Endodermal cell (in vitro differentiated cells): ENCODE data around the gene NCK2. TPM values are rescaled to one million over a fixed set of nuclear protein-coding genes. Genes with fewer than 3 reads are reported as not detected.

Source experiments
- DNase-seq: peaks from one replicate; pipeline ENCODE4 v3.0.0-alpha.2; 2017
- H3K27ac ChIP-seq: 2 replicates; pipeline ENCODE4 v1.5.1; 2013; ENCODE audit warnings: mild to moderate bottlenecking, low read depth, low read length, moderate library complexity
- H3K27me3 ChIP-seq: 2 replicates; pipeline ENCODE4 v1.6.1; 2013; ENCODE audit warnings: mild to moderate bottlenecking, low read length, moderate library complexity; ENCODE audit not compliant: insufficient read depth, control insufficient read depth, poor library complexity, severe bottlenecking
- H3K36me3 ChIP-seq: 2 replicates; pipeline ENCODE4 v1.7.0; 2013; ENCODE audit warnings: mild to moderate bottlenecking, low read length, moderate library complexity; ENCODE audit not compliant: control insufficient read depth, insufficient read depth
- H3K4me1 ChIP-seq: one replicate; pipeline ENCODE4 v1.7.0; 2013; ENCODE audit warnings: low read length; ENCODE audit not compliant: control insufficient read depth, insufficient read depth
- H3K4me3 ChIP-seq: 2 replicates; pipeline ENCODE4 v1.5.1; 2013; ENCODE audit warnings: mild to moderate bottlenecking, low read length, moderate library complexity
- H3K9ac ChIP-seq: 2 replicates; pipeline ENCODE4 v1.6.1; 2013; ENCODE audit warnings: mild to moderate bottlenecking, low read length, moderate library complexity; ENCODE audit not compliant: poor library complexity, severe bottlenecking; ENCODE audit errors: extremely low read depth
- H3K9me3 ChIP-seq: 2 replicates; pipeline ENCODE4 v1.6.1; 2013; ENCODE audit warnings: mild to moderate bottlenecking, low read length, moderate library complexity; ENCODE audit not compliant: control insufficient read depth
- H3K27ac Mint-ChIP-seq: 2 replicates; pipeline ENCODE4 v1.8.0; 2020; ENCODE audit warnings: mixed read lengths
- H3K27me3 Mint-ChIP-seq: 2 replicates; pipeline ENCODE4 v1.8.0; 2021; ENCODE audit warnings: mild to moderate bottlenecking, mixed read lengths; ENCODE audit not compliant: insufficient read depth
- H3K36me3 Mint-ChIP-seq: 2 replicates; pipeline ENCODE4 v1.8.0; 2020; ENCODE audit warnings: low read depth, mixed read lengths
- H3K4me1 Mint-ChIP-seq: 2 replicates; pipeline ENCODE4 v1.8.0; 2020; ENCODE audit warnings: mixed read lengths
- H3K4me3 Mint-ChIP-seq: 2 replicates; pipeline ENCODE4 v1.8.0; 2020; ENCODE audit warnings: mild to moderate bottlenecking, moderate library complexity, mixed read lengths
- H3K9me3 Mint-ChIP-seq: 2 replicates; pipeline ENCODE4 v1.8.0; 2020; ENCODE audit warnings: mild to moderate bottlenecking, mixed read lengths
- CTCF ChIP-seq: fragments of 200-600 bp; sonication (generic); conservative IDR thresholded peaks from 2 replicates; pipeline ENCODE4 v1.5.0; 2021; ENCODE audit warnings: antibody characterized with exemption, mild to moderate bottlenecking
- WGBS, 2 experiments: methylation state at CpG; one replicate each; pipeline versions ENCODE4 v1.1.5 to v1.1.7; 2013; ENCODE audit warnings: missing lambda C conversion rate in 2 of 2, mixed read lengths in 1 of 2; ENCODE audit not compliant: insufficient coverage in 1 of 2, insufficient read length in 1 of 2; 5-methylcytosine and 5-hydroxymethylcytosine counted together
- total RNA-seq, 2 donors: library from RNA; stranded (reverse); fragmentation: NEBNext Ultra II Directional in 1 of 2; extraction: Animal tissue kit (Norgen Biotek cat#: 25700) in 1 of 2; gene quantifications; 2 replicates in 1 of 2; 3 replicates in 1 of 2; pipeline ENCODE4 v1.2.1, GENCODE V29; 2021

Gene NCK2
- total RNA-seq, 2 donors from 2014 or later, result 58.9 to 63.8 TPM

GRCh38 chr2:105698820-105699219, 45.9 kb upstream of the NCK2 start:
- DNase-seq, result no peak
- Histone ChIP-seq H3K27me3 (no peaks in the 10 kb centered on the region), H3K27ac (no peak overlapping the region), H3K4me1 (no peaks in the 10 kb centered on the region), H3K36me3 (no peaks in the 10 kb centered on the region), H3K4me3 (no peak overlapping the region), H3K9me3 (no peaks in the 10 kb centered on the region), H3K9ac (no peak overlapping the region)
- Mint-ChIP-seq H3K9me3 (no peaks in the 10 kb centered on the region), H3K27me3 (peaks cover 9% of the 10 kb centered on the region), H3K4me1 (no peaks in the 10 kb centered on the region), H3K4me3 (no peak overlapping the region), H3K36me3 (no peaks in the 10 kb centered on the region), H3K27ac (no peak overlapping the region)
- 81 to 90% methylated on average over 2 of the region's 2 CpGs for WGBS, 2 experiments
- no peak for TF ChIP-seq CTCF

GRCh38 chr2:105701042-105701441, 43.7 kb upstream of the NCK2 start:
- Histone ChIP-seq H3K27me3 (no peaks in the 10 kb centered on the region), H3K9ac (no peak overlapping the region), H3K4me1 (no peaks in the 10 kb centered on the region), H3K4me3 (no peak overlapping the region), H3K27ac (no peak overlapping the region), H3K36me3 (no peaks in the 10 kb centered on the region), H3K9me3 (no peaks in the 10 kb centered on the region)
- Mint-ChIP-seq H3K36me3 (no peaks in the 10 kb centered on the region), H3K27me3 (peaks cover 16% of the 10 kb centered on the region), H3K9me3 (peaks cover 2% of the 10 kb centered on the region), H3K4me1 (no peaks in the 10 kb centered on the region), H3K4me3 (no peak overlapping the region), H3K27ac (no peak overlapping the region)
- no peak for TF ChIP-seq CTCF
- 81 to 100% methylated on average over 3 of the region's 3 CpGs for WGBS, 2 experiments
- DNase-seq, result no peak

- H3K4me3 Mint-ChIP-seq, result no peak overlapping the region
- DNase-seq, result no peak
- H3K9me3 Mint-ChIP-seq, result peaks cover 2% of the 10 kb centered on the region
- H3K27ac Mint-ChIP-seq, result no peak overlapping the region
- H3K9ac ChIP-seq, result no peak overlapping the region
- peaks cover 39% of the 10 kb centered on the region for H3K27me3 Mint-ChIP-seq
- peaks cover 35% of the 10 kb centered on the region for H3K4me1 Mint-ChIP-seq
- peaks cover 9% of the 10 kb centered on the region for H3K27me3 ChIP-seq
- no peaks in the 10 kb centered on the region for H3K36me3 Mint-ChIP-seq
- H3K4me3 ChIP-seq, result no peak overlapping the region
- H3K4me1 ChIP-seq, result peaks cover 15% of the 10 kb centered on the region
- no peak for TF ChIP-seq CTCF
- no peak overlapping the region for H3K27ac ChIP-seq
- H3K9me3 ChIP-seq, result no peaks in the 10 kb centered on the region
- H3K36me3 ChIP-seq, result no peaks in the 10 kb centered on the region
Observed at GRCh38 chr2:105708697-105709096, 36.0 kb upstream of the NCK2 start.
